HCT116 (cell line): ENCODE results near the gene NMNAT3. TPM values are rescaled to one million over a fixed set of nuclear protein-coding genes. Genes with fewer than 3 reads are reported as not detected.

ENCODE experiments used
- ATAC-seq: fragments of 200-7000 bp; cut with Tn5 transposase; 2 replicates; pipeline ENCODE4 v1.9.1; 2020; ENCODE audit warnings: mild to moderate bottlenecking, moderate library complexity
- BruUV-seq: library from RNA; stranded (reverse); fragments of 400-500 nt; replicated peaks from 2 replicates; lab custom pipeline; 2021; lab: Mats Ljungman, UMichigan
- CTCF ChIA-PET: fragments of 300-600 bp; sonication (Branson Sonifier 250); formaldehyde crosslinking; loops from one replicate; lab custom pipeline; 2021; ENCODE audit warnings: antibody characterized with exemption; lab: Charles Lee
- POLR2A ChIA-PET: fragments of 300-600, 350-600 bp; sonication (Branson Sonifier 250); formaldehyde crosslinking; loops from one replicate; lab custom pipeline; 2021; ENCODE audit warnings: antibody characterized with exemption; lab: Charles Lee
- RAD21 ChIA-PET, 2 experiments: fragments of 300-600 bp; sonication (Branson Sonifier 250); formaldehyde crosslinking; loops; one replicate each; lab custom pipeline; 2023; ENCODE audit warnings: low total read pairs in 2 of 2; ENCODE audit not compliant: uncharacterized antibody in 2 of 2, unreplicated experiment in 2 of 2, low non-redundant PET in 1 of 2; lab: Charles Lee
- DNase-seq: peaks from one replicate; pipeline ENCODE4 v3.0.0-alpha.2; 2010; ENCODE audit warnings: low read depth, low spot score
- H2AFZ ChIP-seq: fragments of 200-600 bp; shearing (Covaris generic), sonication (generic); 2 replicates; pipeline ENCODE4 v1.6.1; 2017; ENCODE audit warnings: low read depth, mixed run types, mixed read lengths, antibody characterized with exemption, low read length; ENCODE audit not compliant: poor library complexity, severe bottlenecking
- H3K27ac ChIP-seq: 2 replicates; pipeline ENCODE4 v1.5.1; 2012; ENCODE audit warnings: low read depth, low read length
- H3K27me3 ChIP-seq: fragments of 200-600 bp; sonication (generic); 2 replicates; pipeline ENCODE4 v1.6.1; 2016; ENCODE audit warnings: mixed run types, low read length, mixed read lengths; ENCODE audit not compliant: insufficient read depth
- H3K36me3 ChIP-seq, 2 experiments: fragments of 200-500 bp in 1 of 2; fragments of 200-600 bp in 1 of 2; sonication (Bioruptor generic) in 1 of 2; sonication (generic) in 1 of 2; 2 replicates each; pipeline versions ENCODE4 v1.5.1 to v1.6.1; 2014 to 2016; ENCODE audit warnings: low read length in 2 of 2, inconsistent platforms in 1 of 2, mixed read lengths in 1 of 2, mixed run types in 1 of 2; ENCODE audit not compliant: insufficient read depth in 2 of 2, control insufficient read depth in 1 of 2
- H3K4me1 ChIP-seq, 2 experiments: fragments of 200-600 bp in 1 of 2; sonication (generic) in 1 of 2; 2 replicates each; pipeline versions ENCODE4 v1.5.1 to v1.6.1; 2012 to 2017; ENCODE audit warnings: low read length in 2 of 2, inconsistent platforms in 1 of 2, mild to moderate bottlenecking in 1 of 2, mixed read lengths in 1 of 2, mixed run types in 1 of 2, moderate library complexity in 1 of 2; ENCODE audit not compliant: insufficient read depth in 2 of 2, control insufficient read depth in 1 of 2
- H3K4me2 ChIP-seq: fragments of 200-600 bp; sonication (generic); 2 replicates; pipeline ENCODE4 v1.6.1; 2017; ENCODE audit warnings: mixed run types, low read length, mixed read lengths
- H3K4me3 ChIP-seq, 2 experiments: fragments of 200-600 bp in 1 of 2; sonication (generic) in 1 of 2; replicated peaks in 1 of 2; 2 replicates each; pipeline ENCODE4 v1.5.1; 2011 to 2016; ENCODE audit warnings: low read length in 2 of 2, control low read depth in 1 of 2, low read depth in 1 of 2, mild to moderate bottlenecking in 1 of 2, mixed read lengths in 1 of 2, mixed run types in 1 of 2
- H3K79me2 ChIP-seq: fragments of 200-600 bp; sonication (generic); 2 replicates; pipeline ENCODE4 v1.6.1; 2017; ENCODE audit warnings: mild to moderate bottlenecking, mixed run types, low read length, moderate library complexity, mixed read lengths; ENCODE audit not compliant: insufficient read depth
- H3K9ac ChIP-seq: fragments of 200-600 bp; sonication (generic); 2 replicates; pipeline ENCODE4 v1.6.1; 2016; ENCODE audit warnings: low read length, mixed read lengths
- H3K9me2 ChIP-seq: fragments of 200-600 bp; sonication (generic), shearing (Covaris generic); 2 replicates; pipeline ENCODE4 v1.6.1; 2017; ENCODE audit warnings: mixed run types, mild to moderate bottlenecking, moderate library complexity; ENCODE audit not compliant: insufficient read depth
- H3K9me3 ChIP-seq, 2 experiments: fragments of 200-500 bp in 1 of 2; fragments of 200-600 bp in 1 of 2; sonication (Bioruptor generic) in 1 of 2; sonication (generic) in 1 of 2; 2 replicates each; pipeline ENCODE4 v1.6.1; 2014 to 2017; ENCODE audit warnings: low read length in 2 of 2, mixed read lengths in 2 of 2, inconsistent platforms in 1 of 2, low read depth in 1 of 2, mild to moderate bottlenecking in 1 of 2, mixed run types in 1 of 2, moderate library complexity in 1 of 2; ENCODE audit not compliant: control insufficient read depth in 1 of 2, insufficient read depth in 1 of 2
- H4K20me1 ChIP-seq: fragments of 200-600 bp; sonication (generic), shearing (Covaris generic); 2 replicates; pipeline ENCODE4 v1.6.1; 2017; ENCODE audit warnings: mixed run types, mild to moderate bottlenecking, moderate library complexity; ENCODE audit not compliant: insufficient read depth
- CTCF ChIP-seq, 3 experiments: fragments of 200-600 bp in 1 of 3; sonication (generic) in 1 of 3; IDR thresholded peaks in 2 of 3; conservative IDR thresholded peaks in 1 of 3; 2 replicates each; pipeline ENCODE4 v1.5.1; 2012 to 2017; ENCODE audit warnings: low read depth in 2 of 3, low read length in 2 of 3, antibody characterized with exemption in 1 of 3, borderline replicate concordance in 1 of 3, control low read depth in 1 of 3, mild to moderate bottlenecking in 1 of 3, mixed read lengths in 1 of 3, mixed run types in 1 of 3, moderate library complexity in 1 of 3; ENCODE audit not compliant: insufficient read depth in 1 of 3
- EGR1 ChIP-seq: IDR thresholded peaks from 2 replicates; pipeline ENCODE4 v1.6.1; 2012; ENCODE audit warnings: low read depth
- EZH2 ChIP-seq: fragments of 200-600 bp; sonication (generic); IDR thresholded peaks from 2 replicates; pipeline ENCODE4 v1.6.1; 2017; ENCODE audit warnings: antibody characterized with exemption, mixed run types
- EZH2phosphoT487 ChIP-seq: fragments of 200-600 bp; IDR thresholded peaks from 2 replicates; pipeline ENCODE4 v1.6.1; 2018; ENCODE audit warnings: antibody characterized with exemption, borderline replicate concordance
- FOSL1 ChIP-seq: IDR thresholded peaks from 2 replicates; pipeline ENCODE4 v1.6.1; 2012; ENCODE audit warnings: low read depth
- POLR2AphosphoS5 ChIP-seq: IDR thresholded peaks from 2 replicates; pipeline ENCODE4 v1.6.1; 2011; ENCODE audit warnings: mild to moderate bottlenecking, low read depth, low read length, moderate library complexity
- SIN3A ChIP-seq: IDR thresholded peaks from 2 replicates; pipeline ENCODE4 v1.6.1; 2012; ENCODE audit warnings: low read depth
- TCF7L2 ChIP-seq: IDR thresholded peaks from 2 replicates; pipeline ENCODE4 v1.7.0; 2011; ENCODE audit warnings: borderline replicate concordance, inconsistent platforms; ENCODE audit not compliant: insufficient read depth, insufficient read length; ENCODE audit errors: extremely low read depth
- YY1 ChIP-seq: IDR thresholded peaks from 2 replicates; pipeline ENCODE4 v1.6.1; 2011; ENCODE audit warnings: low read length, low read depth, moderate library complexity, mild to moderate bottlenecking; ENCODE audit not compliant: insufficient replicate concordance; ENCODE audit errors: extremely low read depth
- ZBTB33 ChIP-seq: IDR thresholded peaks from 2 replicates; pipeline ENCODE4 v1.6.1; 2011; ENCODE audit warnings: mild to moderate bottlenecking, low read length, moderate library complexity; ENCODE audit not compliant: insufficient replicate concordance; ENCODE audit errors: extremely low read depth
- ZNF274 ChIP-seq: fragments of 200-500 bp; sonication (Bioruptor generic); IDR thresholded peaks from 2 replicates; pipeline ENCODE4 v1.6.1; 2014; ENCODE audit warnings: mild to moderate bottlenecking, low read depth, low read length, inconsistent platforms
- intact Hi-C: fragments of 100-400 bp; cut with micrococcal nuclease; formaldehyde crosslinking; loops from 2 replicates; pipeline ENCODE4 v1.10.0; 2022
- total RNA-seq: library from RNA; stranded (reverse); gene quantifications from one replicate; pipeline ENCODE4 v1.2.1, GENCODE V29; 2021; ENCODE audit not compliant: unreplicated experiment
- TF ChIP-seq, protein P1 (sequence below): IDR thresholded peaks from 2 replicates; pipeline ENCODE4 v1.6.1; 2012
- TF ChIP-seq, protein P2 (sequence below): IDR thresholded peaks from 2 replicates; pipeline ENCODE4 v1.6.1; 2012

Gene NMNAT3
- total RNA-seq, 1 experiment from 2014 or later = 5.7 TPM

DNA sequence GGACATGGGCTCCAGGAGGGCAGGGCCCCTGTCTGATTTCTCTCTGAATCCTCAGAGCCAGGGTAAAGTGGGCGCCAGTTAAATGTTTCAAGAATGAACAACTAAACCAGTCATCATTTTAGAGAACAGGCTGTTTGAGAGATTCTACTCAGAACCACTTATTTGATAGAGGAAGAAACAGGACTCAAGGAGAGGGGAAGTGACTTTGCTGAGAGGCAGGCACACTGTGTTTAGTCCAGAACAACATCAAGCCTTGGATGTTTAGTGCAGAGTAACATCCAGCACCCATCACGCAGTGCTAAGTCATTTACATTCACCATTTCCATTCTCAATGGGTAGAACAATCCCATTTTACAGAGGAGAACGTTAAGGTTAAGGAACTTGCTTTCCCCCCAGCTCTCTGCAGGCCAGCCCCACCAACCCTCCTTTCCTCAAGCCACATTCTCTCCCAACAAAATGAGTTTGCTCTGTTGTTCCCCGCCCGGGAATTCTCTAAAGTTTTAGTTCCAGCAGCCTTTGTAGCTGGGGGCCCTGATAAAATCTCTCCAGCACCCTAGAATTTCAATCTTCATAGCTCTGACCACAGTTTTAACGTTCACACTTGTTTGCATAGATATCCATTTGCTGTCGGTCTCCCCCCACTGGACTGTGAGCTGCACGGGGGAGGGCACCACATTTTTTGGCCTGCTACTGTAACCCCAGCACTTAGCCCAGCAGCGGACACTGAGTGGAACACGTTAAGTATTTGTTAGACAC lies 962 bp downstream of the NMNAT3 start:
- peak overlapping the region; percentile 70 for H3K9ac ChIP-seq
- BruUV-seq = no TSS peak
- H3K79me2 ChIP-seq = no peaks in the 10 kb centered on the region
- no peak for ATAC-seq
- peaks cover 0 to 9% of the 10 kb centered on the region in 2 experiments; a peak in 2 of 4 replicates for H3K4me1 ChIP-seq
- H4K20me1 ChIP-seq = no peaks in the 10 kb centered on the region
- no peaks in the 10 kb centered on the region for H3K9me3 ChIP-seq
- peak overlapping the region; percentile 89 for H3K27ac ChIP-seq
- intact Hi-C loops = no loop called here
- no peak for DNase-seq
- H3K27me3 ChIP-seq = no peaks in the 10 kb centered on the region
- H3K9me2 ChIP-seq = no peaks in the 10 kb centered on the region
- no peaks in the 10 kb centered on the region for H3K36me3 ChIP-seq
- RAD21 ChIA-PET = no interaction called here
- peak overlapping the region; percentile 87 for H3K4me2 ChIP-seq
- H3K4me3 ChIP-seq = peak overlapping the region; percentile 66 to 85
- H2AFZ ChIP-seq = peak overlapping the region; percentile 76
- TF ChIP-seq SIN3A (no peak), TCF7L2 (no peak), EZH2 (no peak), POLR2AphosphoS5 (no peak), EZH2phosphoT487 (no peak), FOSL1 (no peak), ZNF274 (no peak), EGR1 (no peak)
- TF ChIP-seq, protein P1, sequence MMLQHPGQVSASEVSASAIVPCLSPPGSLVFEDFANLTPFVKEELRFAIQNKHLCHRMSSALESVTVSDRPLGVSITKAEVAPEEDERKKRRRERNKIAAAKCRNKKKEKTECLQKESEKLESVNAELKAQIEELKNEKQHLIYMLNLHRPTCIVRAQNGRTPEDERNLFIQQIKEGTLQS = no peak
- CTCF ChIA-PET = no interaction called here
- POLR2A ChIA-PET = no interaction called here

GRCh38 chr3:139676108-139676507 lies 1.7 kb downstream of the NMNAT3 start:
- RAD21 ChIA-PET = no interaction called here
- no peaks in the 10 kb centered on the region for H3K27me3 ChIP-seq
- no peak overlapping the region for H3K27ac ChIP-seq
- no peak for DNase-seq
- no peak for ATAC-seq
- no peak overlapping the region for H3K4me3 ChIP-seq
- intact Hi-C loops = no loop called here
- H2AFZ ChIP-seq = no peak overlapping the region
- CTCF ChIA-PET = no interaction called here
- peaks cover 0 to 9% of the 10 kb centered on the region in 2 experiments; a peak in 2 of 4 replicates for H3K4me1 ChIP-seq
- H4K20me1 ChIP-seq = no peaks in the 10 kb centered on the region
- H3K36me3 ChIP-seq = no peaks in the 10 kb centered on the region
- no peaks in the 10 kb centered on the region for H3K9me2 ChIP-seq
- H3K9me3 ChIP-seq = no peaks in the 10 kb centered on the region
- POLR2A ChIA-PET = no interaction called here
- H3K9ac ChIP-seq = no peak overlapping the region
- H3K79me2 ChIP-seq = no peaks in the 10 kb centered on the region
- H3K4me2 ChIP-seq = no peak overlapping the region
- BruUV-seq = no TSS peak
- TF ChIP-seq ZNF274 (no peak), FOSL1 (no peak), EZH2 (no peak), SIN3A (no peak), CTCF (IDR thresholded peaks at IDR 0.05 in 2 of 3, conservative IDR thresholded peaks at IDR 0.05 in 1 of 3; ENCODE audit: borderline replicate concordance in 1 of 3, insufficient read depth in 1 of 3, low read depth in 2 of 3, low read length in 2 of 3) (no peak), ZBTB33 (no peak), YY1 (no peak)
- TF ChIP-seq, protein P1 = no peak
- TF ChIP-seq, protein P2, sequence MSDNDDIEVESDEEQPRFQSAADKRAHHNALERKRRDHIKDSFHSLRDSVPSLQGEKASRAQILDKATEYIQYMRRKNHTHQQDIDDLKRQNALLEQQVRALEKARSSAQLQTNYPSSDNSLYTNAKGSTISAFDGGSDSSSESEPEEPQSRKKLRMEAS = no peak
